Gastroesophageal sphincter (tissue), 4 donors: Measurements from ENCODE around the gene CSF1. TPM values are rescaled to one million over a fixed set of nuclear protein-coding genes. Genes with fewer than 3 reads are reported as not detected.

Experiments
- ATAC-seq: fragments of 150-250 bp; one replicate; pipeline ENCODE4 v1.9.1; 2016; ENCODE audit warnings: mild to moderate bottlenecking, moderate library complexity
- H3K27ac ChIP-seq, 4 donors: fragments of 200-600 bp; sonication (generic) in 3 of 4; 1 replicate in 3 of 4; 2 replicates in 1 of 4; pipeline ENCODE4 v1.5.1; 2016 to 2019
- H3K27me3 ChIP-seq: fragments of 200-600 bp; sonication (generic); one replicate; pipeline ENCODE4 v1.5.1; 2019
- H3K36me3 ChIP-seq, 2 donors: fragments of 200-600 bp; sonication (generic); one replicate each; pipeline ENCODE4 v1.5.1; 2019; ENCODE audit warnings: control low read depth in 1 of 2
- H3K4me1 ChIP-seq, 3 donors: fragments of 200-600 bp; sonication (generic); 1 replicate in 2 of 3; 2 replicates in 1 of 3; pipeline ENCODE4 v1.5.1; 2016 to 2019; ENCODE audit warnings: control low read depth in 2 of 3
- H3K4me3 ChIP-seq, 2 donors: fragments of 200-600 bp; sonication (generic); one replicate each; pipeline ENCODE4 v1.5.1; 2019; ENCODE audit warnings: mild to moderate bottlenecking in 1 of 2, moderate library complexity in 1 of 2
- H3K9me3 ChIP-seq, 3 donors: fragments of 200-600 bp; sonication (generic); one replicate each; pipeline ENCODE4 v1.5.1; 2017 to 2019; ENCODE audit warnings: control low read depth in 2 of 3
- CTCF ChIP-seq, 4 experiments: fragments of 200-600 bp in 2 of 4; fragments of 450-650 bp in 2 of 4; sonication (generic) in 1 of 4; IDR thresholded peaks; one replicate each; pipeline ENCODE4 v1.5.1; 2017 to 2019; ENCODE audit warnings: antibody characterized with exemption in 4 of 4, mild to moderate bottlenecking in 2 of 4, moderate library complexity in 2 of 4
- EP300 ChIP-seq: sonication (generic); formaldehyde crosslinking; IDR thresholded peaks from one replicate; pipeline ENCODE4 v1.6.1; 2017; ENCODE audit warnings: antibody characterized with exemption, mild to moderate bottlenecking
- POLR2A ChIP-seq, 2 donors: fragments of 450-650 bp; IDR thresholded peaks; one replicate each; pipeline ENCODE4 v1.6.1; 2017; ENCODE audit warnings: antibody characterized with exemption in 2 of 2, mild to moderate bottlenecking in 2 of 2, moderate library complexity in 1 of 2
- POLR2AphosphoS5 ChIP-seq: sonication (generic); formaldehyde crosslinking; IDR thresholded peaks from one replicate; pipeline ENCODE4 v1.6.1; 2017; ENCODE audit warnings: antibody characterized with exemption
- WGBS, 2 donors: methylation state at CpG; one replicate each; pipeline ENCODE4 v1.1.5; 2018; ENCODE audit warnings: low coverage in 1 of 2; 5-methylcytosine and 5-hydroxymethylcytosine counted together
- total RNA-seq, 4 donors: library from RNA; depleted of rRNA; stranded (reverse); fragments of >200 nt; gene quantifications; one replicate each; pipeline ENCODE4 v1.1.0, GENCODE V29; 2016

Gene CSF1
- total RNA-seq, 4 donors from 2014 or later, result 29.6 to 50.8 (median 45.9) TPM

- ATAC-seq, result peak; percentile 65
- WGBS, 2 donors, result 8 to 31% methylated on average over 2 to 8 of the region's 10 CpGs
- H3K27ac ChIP-seq, result peak overlapping the region; percentile 11 to 80 (median 77)
- no peaks in the 10 kb centered on the region for H3K9me3 ChIP-seq
- no peak overlapping the region for H3K4me3 ChIP-seq
- peaks cover 0 to 73% (median 57%) of the 10 kb centered on the region in 3 donors for H3K4me1 ChIP-seq
- TF ChIP-seq EP300, result no peak
- no peak for TF ChIP-seq POLR2A (IDR thresholded peaks at IDR 0.05)
- TF ChIP-seq CTCF (IDR thresholded peaks at IDR 0.05), result no peak
- peak; percentile 42 for TF ChIP-seq POLR2AphosphoS5
- H3K27me3 ChIP-seq, result no peaks in the 10 kb centered on the region
- peaks cover 0 to 35% of the 10 kb centered on the region in 2 donors for H3K36me3 ChIP-seq
Measured at GRCh38 chr1:109931189-109931731, 20.6 kb downstream of the CSF1 start.

GRCh38 chr1:109931911-109932636, 21.4 kb downstream of the CSF1 start:
- Histone ChIP-seq H3K27ac (peak overlapping the region in 3 of 4 donors; percentile 5 to 77 (median 77)), H3K4me1 (peaks cover 0 to 68% (median 53%) of the 10 kb centered on the region in 3 donors), H3K27me3 (no peaks in the 10 kb centered on the region), H3K36me3 (peaks cover 0 to 26% of the 10 kb centered on the region in 2 donors), H3K4me3 (no peak overlapping the region), H3K9me3 (peaks cover 0 to 6% (median 0%) of the 10 kb centered on the region in 3 donors)
- no peak for ATAC-seq
- TF ChIP-seq POLR2A (IDR thresholded peaks at IDR 0.05) (no peak), POLR2AphosphoS5 (no peak), EP300 (no peak), CTCF (IDR thresholded peaks at IDR 0.05) (no peak)
- 92 to 100% methylated on average over 1 to 3 of the region's 3 CpGs for WGBS, 2 donors

DNA sequence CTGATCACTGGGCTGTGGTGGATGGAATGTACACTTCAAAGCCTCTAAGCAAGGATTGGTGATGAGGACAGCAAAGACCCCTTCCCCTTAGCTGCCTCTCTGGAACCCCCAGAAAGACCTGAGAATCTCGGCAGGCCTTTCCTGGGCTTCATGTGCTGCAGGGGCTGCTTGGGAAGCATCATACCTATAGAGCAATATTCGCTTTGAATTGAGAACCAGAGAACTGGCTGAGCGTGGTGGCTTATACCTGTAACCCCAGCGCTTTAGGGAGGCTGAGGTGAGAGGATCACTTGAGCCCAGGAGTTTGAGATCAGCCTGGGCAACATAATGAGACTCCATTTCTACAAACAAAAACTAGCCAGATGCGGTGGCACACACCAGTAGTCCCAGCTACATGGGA, 22.0 kb downstream of the CSF1 start:
- TF ChIP-seq POLR2AphosphoS5 (no peak), POLR2A (IDR thresholded peaks at IDR 0.05) (no peak), EP300 (no peak), CTCF (IDR thresholded peaks at IDR 0.05) (no peak)
- H3K27ac ChIP-seq, result peak overlapping the region in 1 of 4 donors; percentile 77
- no peaks in the 10 kb centered on the region for H3K27me3 ChIP-seq
- ATAC-seq, result no peak
- peaks cover 0 to 11% (median 0%) of the 10 kb centered on the region in 3 donors for H3K9me3 ChIP-seq
- H3K4me1 ChIP-seq, result peaks cover 0 to 62% (median 47%) of the 10 kb centered on the region in 3 donors
- H3K4me3 ChIP-seq, result no peak overlapping the region
- WGBS, 2 donors, result 100% methylated on average over 1 of the region's 5 CpGs; no CpG with 5 or more reads in 1 of the 2 donors
- peaks cover 0 to 20% of the 10 kb centered on the region in 2 donors for H3K36me3 ChIP-seq

DNA sequence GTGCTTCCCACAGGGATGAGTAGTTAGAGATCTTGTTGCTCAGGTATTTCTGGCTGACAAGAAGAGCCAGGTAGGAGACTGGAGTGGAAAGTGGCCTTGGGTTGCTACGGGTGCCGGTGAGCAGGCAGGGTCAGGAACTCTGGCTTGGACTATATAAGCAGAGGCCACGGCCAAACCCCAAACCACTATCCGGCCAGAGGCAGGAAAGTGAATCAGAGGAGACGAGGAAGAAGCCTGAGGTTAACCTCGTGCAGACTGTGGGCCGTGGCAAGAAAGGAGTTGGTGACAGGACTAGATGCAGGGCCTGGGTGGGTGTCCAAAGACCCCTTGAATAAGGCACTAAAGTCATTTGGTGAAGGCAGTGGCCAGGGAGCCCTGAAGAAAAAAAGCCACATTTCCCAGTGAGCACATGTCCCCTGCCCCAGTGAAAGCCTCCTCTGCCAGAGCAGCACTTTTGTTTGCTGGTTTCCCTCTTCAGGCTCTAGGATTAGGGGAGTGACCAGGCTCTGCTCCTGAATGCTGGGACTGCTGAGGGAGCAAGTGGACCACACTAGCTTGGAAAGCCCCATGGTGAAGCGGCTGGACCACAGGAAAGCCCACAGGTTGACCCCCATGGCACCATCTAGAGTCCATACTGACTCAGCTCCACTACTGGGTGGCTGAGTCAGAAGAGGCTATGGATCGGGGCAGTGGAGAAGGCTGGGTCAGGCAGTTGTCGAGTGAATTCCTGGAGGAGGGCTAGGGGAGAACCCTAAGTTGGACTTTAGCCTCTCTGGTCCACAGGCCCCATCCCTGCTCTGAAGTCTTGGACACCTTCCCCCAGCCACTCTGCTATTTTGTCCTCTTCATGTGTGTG, 23.4 kb downstream of the CSF1 start:
- Histone ChIP-seq H3K27ac (peak overlapping the region in 2 of 4 donors; percentile 7 to 16), H3K4me3 (no peak overlapping the region), H3K27me3 (no peaks in the 10 kb centered on the region), H3K9me3 (peaks cover 0 to 20% (median 0%) of the 10 kb centered on the region in 3 donors), H3K36me3 (peaks cover 0 to 14% of the 10 kb centered on the region in 2 donors), H3K4me1 (peaks cover 0 to 48% (median 33%) of the 10 kb centered on the region in 3 donors)
- TF ChIP-seq EP300, result no peak
- TF ChIP-seq CTCF (IDR thresholded peaks at IDR 0.05), result no peak
- TF ChIP-seq POLR2AphosphoS5, result no peak
- no peak for TF ChIP-seq POLR2A (IDR thresholded peaks at IDR 0.05)
- 33 to 72% methylated on average over 3 to 6 of the region's 10 CpGs for WGBS, 2 donors
- ATAC-seq, result peak; percentile 33
